Measurements from ENCODE around the gene SBK3.

- TF ChIP-seq CTCF (IDR thresholded peaks at IDR 0.05) (no peak), POLR2AphosphoS5 (IDR thresholded peaks at IDR 0.05; ENCODE audit: low read depth, low read length) (no peak), SIN3A (IDR thresholded peaks at IDR 0.05; ENCODE audit: borderline replicate concordance, insufficient read depth, low read depth, low read length) (no peak), TCF7L2 (IDR thresholded peaks at IDR 0.05; ENCODE audit: low read depth, low read length) (no peak), REST (IDR thresholded peaks at IDR 0.05; ENCODE audit: insufficient read depth in 1 of 2, low read depth in 2 of 2, low read length in 1 of 2) (no peak)
These were observed 52.9 kb downstream of the SBK3 start for GRCh38 chr19:55492362-55492944.
